Measurements from ENCODE around the gene BTNL3.
"Not testable (repeated sequence)": the region's sequence is repeated elsewhere in the genome, so short reads cannot be mapped to it uniquely, and the experiment has no call there.

BTNL3 gene

DNA sequence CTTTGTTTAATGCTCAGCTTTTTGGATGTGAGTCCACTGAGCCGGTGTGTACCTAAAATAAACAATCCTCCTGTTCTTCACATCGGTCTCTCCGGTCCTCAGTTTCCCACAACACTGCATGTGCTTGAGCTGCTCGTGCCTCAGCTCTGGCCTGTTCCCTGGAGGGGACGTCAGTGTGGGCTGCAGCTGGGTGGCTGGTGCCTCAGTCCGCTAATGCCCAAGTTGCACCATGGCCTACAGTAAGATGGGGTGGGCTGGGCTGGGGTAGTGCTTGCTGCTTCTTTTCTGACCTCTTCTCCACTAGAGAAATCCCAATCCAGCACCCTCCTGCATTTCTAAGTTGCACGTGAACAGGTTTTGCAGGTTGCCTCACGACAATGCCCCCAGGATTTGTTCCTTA, 50.8 kb downstream of the BTNL3 start:
- H3K4me1 Mint-ChIP-seq = peaks cover 6% of the 10 kb centered on the region
- H3K36me3 Mint-ChIP-seq = no peaks in the 10 kb centered on the region
- H3K27ac Mint-ChIP-seq = no peak overlapping the region
- H3K27me3 Mint-ChIP-seq = peaks cover 48% of the 10 kb centered on the region
- H3K4me3 Mint-ChIP-seq = no peak overlapping the region
- ATAC-seq = no peak
- no peaks in the 10 kb centered on the region for H3K9me3 Mint-ChIP-seq

DNA sequence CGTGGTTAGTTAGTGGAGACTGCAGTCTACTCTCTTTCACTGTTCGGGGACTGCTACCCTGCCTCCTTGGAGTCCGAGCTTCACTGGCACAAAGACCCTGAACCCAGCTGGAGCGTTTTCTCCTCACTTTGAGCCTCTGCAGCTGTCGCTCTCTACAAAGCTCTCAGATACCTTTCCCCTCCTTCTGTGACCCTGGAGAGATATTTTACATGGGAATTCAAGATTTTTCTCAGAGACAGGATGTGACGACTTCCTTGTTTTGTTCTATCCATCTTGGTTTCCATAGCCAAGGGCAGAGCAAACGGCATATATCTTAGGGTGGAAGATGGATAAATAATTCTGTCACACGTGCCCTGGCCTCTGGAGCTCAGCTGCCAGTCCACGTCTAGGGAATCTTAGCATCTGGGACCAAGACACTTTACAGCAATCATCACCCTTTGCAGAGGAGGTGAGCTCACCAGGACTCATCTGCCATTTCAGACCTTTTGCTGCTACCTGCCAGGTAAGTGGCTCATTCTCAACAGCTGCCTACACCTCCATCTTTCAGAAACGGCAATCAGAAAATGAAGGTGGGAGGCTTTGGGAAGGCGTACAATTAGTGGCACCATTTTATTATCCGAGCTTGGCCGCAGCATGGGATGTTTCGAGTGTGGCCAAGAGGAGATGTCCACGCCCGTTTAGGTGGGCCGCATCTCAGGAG, 51.4 kb downstream of the BTNL3 start, which contains the start of gene BTNL9:
TSS of gene BTNL9 (plus strand) at position 336 of the 700 bp plus-strand sequence. CDS start 5,224 bp downstream, outside the sequence.
- Mint-ChIP-seq H3K27me3 (peaks cover 49% of the 10 kb centered on the region), H3K4me3 (no peak within 1 kb of the TSS), H3K36me3 (no peaks in the 10 kb centered on the region), H3K4me1 (peaks cover 10% of the 10 kb centered on the region), H3K9me3 (no peaks in the 10 kb centered on the region), H3K27ac (no peak within 1 kb of the TSS)
- ATAC-seq = no peak

DNA sequence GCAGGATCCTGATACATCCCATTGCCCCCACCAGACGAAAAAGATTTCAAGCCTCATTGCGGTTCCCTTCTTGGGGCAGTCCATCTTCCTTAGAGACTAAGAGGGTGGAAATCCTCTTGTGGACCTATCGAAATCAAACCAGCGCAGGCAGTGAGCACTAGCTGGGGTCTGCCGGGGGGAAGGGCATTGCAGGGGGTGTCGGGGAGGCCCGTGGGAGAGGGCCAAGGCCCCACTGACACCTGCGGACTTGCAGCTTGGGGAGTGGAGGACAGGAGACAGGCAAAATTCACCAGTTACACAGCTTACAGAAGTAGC, 51.9 kb downstream of the BTNL3 start:
- Mint-ChIP-seq H3K36me3 (no peaks in the 10 kb centered on the region), H3K4me3 (no peak overlapping the region), H3K9me3 (no peaks in the 10 kb centered on the region), H3K27me3 (peaks cover 49% of the 10 kb centered on the region), H3K4me1 (peaks cover 10% of the 10 kb centered on the region), H3K27ac (no peak overlapping the region)
- ATAC-seq = no peak

DNA sequence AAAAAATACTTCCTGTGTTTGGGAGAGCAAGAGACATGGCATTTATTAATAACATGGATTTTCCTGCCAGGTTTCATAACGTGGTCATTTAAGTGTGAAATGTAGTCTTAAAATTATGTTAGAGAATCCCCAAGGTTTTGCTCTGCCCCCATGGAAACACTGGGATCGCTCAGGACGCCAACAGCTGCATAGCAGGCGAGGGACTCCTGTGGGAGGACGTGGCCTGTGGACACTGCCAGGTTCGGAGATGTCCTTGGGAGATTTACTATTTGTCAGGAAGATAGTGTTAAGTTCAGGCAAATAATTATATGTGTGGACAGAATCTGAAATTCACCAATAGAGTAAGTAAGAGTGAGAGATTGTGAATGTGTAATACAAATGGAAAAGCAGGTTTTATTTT, 52.4 kb downstream of the BTNL3 start:
- Mint-ChIP-seq H3K4me3 (no peak overlapping the region), H3K27me3 (peaks cover 47% of the 10 kb centered on the region), H3K27ac (no peak overlapping the region), H3K36me3 (no peaks in the 10 kb centered on the region), H3K9me3 (no peaks in the 10 kb centered on the region), H3K4me1 (peaks cover 10% of the 10 kb centered on the region)
- no peak for ATAC-seq

DNA sequence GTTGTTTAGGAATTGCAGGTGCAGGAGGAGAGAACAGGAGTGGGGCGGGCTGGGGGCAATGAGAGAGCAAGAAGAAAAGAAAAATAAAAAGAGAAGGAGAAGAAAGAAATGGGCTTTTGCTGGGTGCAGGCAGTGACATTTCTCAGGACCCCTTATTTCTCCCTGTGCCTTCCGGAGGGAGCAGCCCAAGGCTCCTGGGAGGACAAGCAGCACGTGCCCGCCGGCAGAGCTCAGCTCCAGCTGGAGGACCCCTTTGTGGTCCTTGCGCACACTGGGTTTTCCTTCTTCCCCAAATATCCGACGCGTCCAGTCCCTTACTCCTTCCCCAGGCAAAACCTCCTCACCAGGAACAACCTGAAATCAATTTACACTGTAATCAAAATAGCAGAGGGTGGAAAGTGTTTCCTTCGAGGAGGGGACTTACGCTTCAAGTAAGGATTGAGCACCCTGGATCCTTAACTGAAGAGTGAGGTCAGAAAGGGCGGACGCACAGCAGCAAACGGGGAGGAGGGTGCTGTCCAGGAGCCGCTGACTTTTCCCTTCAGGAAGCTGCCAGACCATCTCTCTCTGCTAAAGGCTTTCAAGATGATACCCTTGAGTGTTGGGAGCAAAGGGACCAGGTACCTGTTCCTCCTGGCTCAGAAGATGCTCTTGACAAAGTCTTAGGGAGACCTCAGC, 53.5 kb downstream of the BTNL3 start:
- Mint-ChIP-seq H3K27me3 (peaks cover 40% of the 10 kb centered on the region), H3K9me3 (no peaks in the 10 kb centered on the region), H3K36me3 (no peaks in the 10 kb centered on the region), H3K4me1 (peaks cover 10% of the 10 kb centered on the region), H3K4me3 (no peak overlapping the region), H3K27ac (no peak overlapping the region)
- ATAC-seq = no peak

DNA sequence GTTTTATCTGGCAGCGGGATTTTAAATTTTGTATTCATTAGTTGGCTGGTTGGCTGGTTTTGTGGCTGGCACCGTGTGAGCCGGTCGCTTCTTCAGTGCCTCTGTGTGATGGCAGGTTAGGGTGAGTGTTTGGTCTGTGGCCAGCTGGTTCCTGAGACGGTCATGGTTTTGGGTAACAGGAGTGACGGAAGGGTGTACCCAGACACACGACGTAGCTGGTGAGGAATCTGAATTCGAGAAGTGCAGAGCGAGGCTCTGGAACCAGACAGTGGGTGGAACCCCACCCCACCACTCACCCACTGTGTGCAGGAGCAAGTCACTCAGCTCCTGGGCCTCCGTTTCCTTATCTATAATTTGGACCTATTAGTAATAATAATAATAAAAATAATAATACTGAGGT, 54.1 kb downstream of the BTNL3 start:
- H3K9me3 Mint-ChIP-seq = no peaks in the 10 kb centered on the region
- no peak for ATAC-seq
- no peak overlapping the region for H3K27ac Mint-ChIP-seq

DNA sequence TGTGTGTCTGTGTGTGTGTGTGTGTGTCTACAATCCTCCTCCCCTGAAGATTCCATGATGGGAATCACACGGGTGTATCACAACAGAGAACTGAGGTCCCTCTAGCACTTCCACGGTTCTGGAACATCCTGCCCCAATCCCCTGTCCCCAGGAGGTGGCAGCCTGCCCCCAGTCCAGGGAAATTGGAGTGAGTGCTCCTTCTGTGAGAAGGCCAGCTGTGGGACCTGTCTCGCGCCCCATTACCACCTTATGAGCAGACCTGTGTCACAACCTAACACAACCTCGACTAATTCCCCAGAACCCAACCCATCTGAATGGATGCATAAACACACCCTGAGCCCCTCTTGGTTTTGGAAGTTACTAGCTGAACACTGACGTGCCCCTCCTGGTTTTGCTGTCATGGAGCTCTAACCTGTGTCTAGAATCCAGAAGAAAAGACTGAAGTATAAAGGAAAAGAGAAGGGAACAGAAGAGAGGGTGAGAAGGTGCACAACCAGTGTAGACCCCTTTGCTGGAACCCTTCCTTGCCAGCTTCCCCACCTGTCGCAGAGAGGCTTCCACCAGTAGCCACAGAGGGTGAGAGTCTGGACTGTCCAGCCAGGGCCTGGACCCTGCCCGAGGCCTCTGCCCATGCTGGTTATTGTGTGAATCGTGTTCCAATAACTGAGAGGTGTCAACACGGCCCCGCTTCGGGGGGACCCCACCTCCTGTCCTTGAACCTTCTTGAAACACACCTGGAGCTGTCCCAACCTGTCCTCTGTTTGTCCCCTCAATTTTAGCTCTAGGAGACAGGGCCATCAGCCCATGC, 54.8 kb downstream of the BTNL3 start:
- Mint-ChIP-seq H3K9me3 (no peaks in the 10 kb centered on the region), H3K27ac (no peak overlapping the region), H3K4me3 (no peak overlapping the region), H3K36me3 (no peaks in the 10 kb centered on the region), H3K27me3 (peaks cover 44% of the 10 kb centered on the region), H3K4me1 (peaks cover 10% of the 10 kb centered on the region)
- no peak for ATAC-seq

More for the DNA sequence above, 54.1 kb downstream of the BTNL3 start:
- Mint-ChIP-seq H3K36me3 (no peaks in the 10 kb centered on the region), H3K4me1 (peaks cover 10% of the 10 kb centered on the region), H3K4me3 (no peak overlapping the region), H3K27me3 (peaks cover 42% of the 10 kb centered on the region)

DNA sequence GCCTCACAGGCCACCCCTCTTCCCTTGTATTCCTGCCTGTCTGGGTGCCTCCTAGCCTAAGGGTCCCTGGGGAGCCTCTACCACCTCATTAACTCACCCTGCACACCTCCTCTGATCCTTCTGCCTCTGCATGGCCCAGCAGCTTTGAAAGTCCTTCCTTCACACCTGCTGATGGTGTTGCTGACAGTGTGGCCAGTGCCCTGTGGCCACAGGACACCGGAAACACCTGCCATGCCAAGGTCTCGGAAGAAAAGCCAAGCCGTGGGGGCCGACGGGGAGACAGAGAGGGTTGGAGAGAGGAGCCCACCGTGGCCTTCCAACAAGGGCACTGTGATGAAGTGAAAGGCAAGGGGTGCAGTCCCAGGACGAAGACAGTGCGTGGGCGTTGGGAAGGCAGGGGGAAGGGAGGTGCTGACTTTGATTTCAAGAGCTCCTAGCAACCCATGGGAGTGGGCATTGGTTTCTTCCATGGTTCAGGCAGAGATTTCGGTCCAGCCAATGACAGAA, 55.5 kb downstream of the BTNL3 start:
- no peak overlapping the region for H3K27ac Mint-ChIP-seq
- H3K27me3 Mint-ChIP-seq = peaks cover 40% of the 10 kb centered on the region
- H3K4me3 Mint-ChIP-seq = no peak overlapping the region

DNA sequence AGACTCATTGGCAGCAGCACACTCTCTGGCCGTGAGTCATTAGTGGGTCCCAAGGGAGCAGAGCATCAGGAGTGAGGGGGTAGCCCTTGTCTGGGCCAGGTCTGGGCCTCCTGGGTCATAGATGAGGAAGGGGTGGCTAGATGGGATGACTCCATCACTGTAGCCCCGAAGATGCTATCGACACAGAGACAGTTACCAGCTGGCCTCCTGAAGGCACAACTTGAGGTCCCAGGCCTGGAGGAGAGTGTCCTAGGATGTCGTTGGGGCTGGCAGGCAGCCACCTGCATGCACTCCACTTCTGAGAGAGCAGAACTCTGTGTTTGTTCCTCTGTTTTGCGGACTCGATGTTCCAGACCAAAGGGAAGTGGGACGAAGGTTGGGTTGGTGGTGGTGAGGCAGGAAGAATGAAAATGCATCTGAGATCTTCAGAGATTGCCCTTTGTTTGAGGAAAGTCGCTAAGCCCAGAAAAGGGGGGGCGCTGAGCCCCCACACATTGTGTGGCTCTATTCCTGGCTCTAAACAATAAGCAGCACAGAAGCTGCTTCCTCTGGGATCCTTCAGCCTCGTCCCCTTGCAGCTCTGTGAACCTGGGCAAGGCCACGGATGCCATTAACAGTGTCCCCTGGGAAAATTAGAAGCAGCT, 56.1 kb downstream of the BTNL3 start:
- H3K27me3 Mint-ChIP-seq = peaks cover 40% of the 10 kb centered on the region
- H3K4me3 Mint-ChIP-seq = no peak overlapping the region
- H3K9me3 Mint-ChIP-seq = no peaks in the 10 kb centered on the region
- no peaks in the 10 kb centered on the region for H3K36me3 Mint-ChIP-seq
- H3K4me1 Mint-ChIP-seq = peaks cover 10% of the 10 kb centered on the region
- no peak overlapping the region for H3K27ac Mint-ChIP-seq
- peak; percentile 46 for ATAC-seq

More for the DNA sequence above, 55.5 kb downstream of the BTNL3 start:
- Mint-ChIP-seq H3K36me3 (no peaks in the 10 kb centered on the region), H3K9me3 (no peaks in the 10 kb centered on the region), H3K4me1 (peaks cover 10% of the 10 kb centered on the region)
- no peak for ATAC-seq

DNA sequence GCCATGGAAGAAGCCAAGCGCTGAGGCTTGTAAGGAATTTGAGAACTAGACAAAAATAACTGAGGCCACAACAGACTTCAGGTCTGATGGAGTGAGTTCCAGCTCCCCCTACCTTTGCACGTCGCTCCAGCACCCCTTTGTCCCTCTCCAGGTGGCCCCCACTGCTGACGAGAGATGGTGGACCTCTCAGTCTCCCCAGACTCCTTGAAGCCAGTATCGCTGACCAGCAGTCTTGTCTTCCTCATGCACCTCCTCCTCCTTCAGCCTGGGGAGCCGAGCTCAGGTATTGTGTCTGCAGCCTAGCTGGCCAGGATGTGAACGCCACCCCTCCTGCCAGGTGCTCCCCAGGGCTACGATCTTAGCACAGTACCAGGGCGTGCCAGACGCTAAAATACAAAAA, 56.7 kb downstream of the BTNL3 start:
- Mint-ChIP-seq H3K36me3 (no peaks in the 10 kb centered on the region), H3K27ac (no peak overlapping the region), H3K27me3 (peaks cover 39% of the 10 kb centered on the region), H3K4me1 (peaks cover 10% of the 10 kb centered on the region), H3K9me3 (no peaks in the 10 kb centered on the region), H3K4me3 (no peak overlapping the region)
- ATAC-seq = no peak

DNA sequence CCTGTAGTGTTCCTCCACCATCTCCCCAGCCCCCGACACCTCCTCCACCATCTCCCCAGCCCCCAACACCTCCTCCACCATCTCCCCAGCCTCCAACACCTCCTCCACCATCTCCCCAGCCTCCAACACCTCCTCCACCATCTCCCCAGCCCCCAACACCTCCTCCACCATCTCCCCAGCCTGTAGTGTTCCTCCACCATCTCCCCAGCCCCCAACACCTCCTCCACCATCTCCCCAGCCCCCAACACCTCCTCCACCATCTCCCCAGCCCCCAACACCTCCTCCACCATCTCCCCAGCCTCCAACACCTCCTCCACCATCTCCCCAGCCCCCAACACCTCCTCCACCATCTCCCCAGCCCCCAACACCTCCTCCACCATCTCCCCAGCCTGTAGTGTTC, 57.2 kb downstream of the BTNL3 start:
- not testable (repeated sequence) for H3K36me3 Mint-ChIP-seq, ATAC-seq, H3K27ac Mint-ChIP-seq, H3K9me3 Mint-ChIP-seq, H3K4me3 Mint-ChIP-seq
- Mint-ChIP-seq H3K27me3 (peaks cover 38% of the 10 kb centered on the region), H3K4me1 (peaks cover 14% of the 10 kb centered on the region)

DNA sequence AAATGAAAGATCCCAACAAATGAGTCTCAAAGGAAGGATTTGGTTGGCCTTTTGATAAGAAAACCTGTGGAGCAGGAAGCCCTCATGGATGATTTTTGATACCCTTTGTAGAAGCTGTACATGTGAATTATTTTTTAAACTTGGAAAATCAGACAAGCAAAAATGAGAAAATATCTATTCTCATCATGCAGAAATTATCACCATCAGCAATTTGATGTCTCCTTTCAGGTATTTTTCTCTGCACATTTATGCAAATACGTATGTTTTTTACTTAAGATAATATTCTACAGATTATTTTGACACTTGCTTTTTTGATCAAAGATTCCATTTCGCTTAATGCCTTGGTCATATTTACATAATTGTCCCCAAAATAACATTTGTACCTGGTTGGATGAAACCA, 58.6 kb downstream of the BTNL3 start:
- H3K27ac Mint-ChIP-seq = no peak overlapping the region
- ATAC-seq = no peak
- peaks cover 38% of the 10 kb centered on the region for H3K27me3 Mint-ChIP-seq
- peaks cover 25% of the 10 kb centered on the region for H3K4me1 Mint-ChIP-seq
- H3K36me3 Mint-ChIP-seq = no peaks in the 10 kb centered on the region
- H3K9me3 Mint-ChIP-seq = peaks cover 3% of the 10 kb centered on the region
- H3K4me3 Mint-ChIP-seq = no peak overlapping the region

DNA sequence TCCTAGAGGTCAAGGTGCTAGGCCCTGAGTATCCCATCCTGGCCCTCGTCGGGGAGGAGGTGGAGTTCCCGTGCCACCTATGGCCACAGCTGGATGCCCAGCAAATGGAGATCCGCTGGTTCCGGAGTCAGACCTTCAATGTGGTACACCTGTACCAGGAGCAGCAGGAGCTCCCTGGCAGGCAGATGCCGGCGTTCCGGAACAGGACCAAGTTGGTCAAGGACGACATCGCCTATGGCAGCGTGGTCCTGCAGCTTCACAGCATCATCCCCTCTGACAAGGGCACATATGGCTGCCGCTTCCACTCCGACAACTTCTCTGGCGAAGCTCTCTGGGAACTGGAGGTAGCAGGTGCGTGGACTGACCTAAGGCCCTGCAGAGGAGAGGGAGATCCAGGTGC, 59.3 kb downstream of the BTNL3 start:
- Mint-ChIP-seq H3K4me1 (peaks cover 27% of the 10 kb centered on the region), H3K27ac (no peak overlapping the region), H3K36me3 (no peaks in the 10 kb centered on the region), H3K4me3 (no peak overlapping the region), H3K27me3 (peaks cover 40% of the 10 kb centered on the region), H3K9me3 (peaks cover 3% of the 10 kb centered on the region)
- ATAC-seq = no peak

DNA sequence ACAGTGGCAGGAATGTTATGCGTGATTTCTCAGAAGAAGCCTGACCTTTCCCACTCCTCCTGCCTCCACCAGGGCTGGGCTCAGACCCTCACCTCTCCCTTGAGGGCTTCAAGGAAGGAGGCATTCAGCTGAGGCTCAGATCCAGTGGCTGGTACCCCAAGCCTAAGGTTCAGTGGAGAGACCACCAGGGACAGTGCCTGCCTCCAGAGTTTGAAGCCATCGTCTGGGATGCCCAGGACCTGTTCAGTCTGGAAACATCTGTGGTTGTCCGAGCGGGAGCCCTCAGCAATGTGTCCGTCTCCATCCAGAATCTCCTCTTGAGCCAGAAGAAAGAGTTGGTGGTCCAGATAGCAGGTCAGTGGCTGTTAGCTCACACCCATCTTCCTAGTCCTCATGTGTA, 61.4 kb downstream of the BTNL3 start:
- H3K4me3 Mint-ChIP-seq = no peak overlapping the region
- no peak overlapping the region for H3K27ac Mint-ChIP-seq
- H3K9me3 Mint-ChIP-seq = peaks cover 3% of the 10 kb centered on the region
- H3K4me1 Mint-ChIP-seq = peaks cover 35% of the 10 kb centered on the region
- H3K36me3 Mint-ChIP-seq = no peaks in the 10 kb centered on the region
- ATAC-seq = no peak
- H3K27me3 Mint-ChIP-seq = peaks cover 49% of the 10 kb centered on the region
